Right renal pelvis (tissue), 4 donors: ENCODE data around the gene CENPX. TPM values are rescaled to one million over a fixed set of nuclear protein-coding genes. Genes with fewer than 3 reads are reported as not detected.
A peak's percentile ranks its signal among the peaks of the same experiment; 100 is the strongest.

Experiments used
- DNase-seq, 4 donors: peaks; one replicate each; pipeline ENCODE4 v3.0.0-alpha.2; 2013; ENCODE audit warnings: low read depth in 4 of 4, low spot score in 3 of 4, missing footprints in 1 of 4
- polyA plus RNA-seq, 4 donors: library from polyadenylated mRNA; unstranded; fragments of 120-200 nt; gene quantifications; one replicate each; pipeline ENCODE4 v1.2.1, GENCODE V29; 2013; ENCODE audit not compliant: insufficient read length in 4 of 4

CENPX gene
- polyA plus RNA-seq, 4 donors: 37.9 to 49.6 (median 41.8) TPM

- no peak for DNase-seq
Observed at GRCh38 chr17:82028246-82028645, 5.6 kb upstream of the CENPX start.

GRCh38 chr17:82025401-82026107, 2.9 kb upstream of the CENPX start:
- DNase-seq: no peak

DNA sequence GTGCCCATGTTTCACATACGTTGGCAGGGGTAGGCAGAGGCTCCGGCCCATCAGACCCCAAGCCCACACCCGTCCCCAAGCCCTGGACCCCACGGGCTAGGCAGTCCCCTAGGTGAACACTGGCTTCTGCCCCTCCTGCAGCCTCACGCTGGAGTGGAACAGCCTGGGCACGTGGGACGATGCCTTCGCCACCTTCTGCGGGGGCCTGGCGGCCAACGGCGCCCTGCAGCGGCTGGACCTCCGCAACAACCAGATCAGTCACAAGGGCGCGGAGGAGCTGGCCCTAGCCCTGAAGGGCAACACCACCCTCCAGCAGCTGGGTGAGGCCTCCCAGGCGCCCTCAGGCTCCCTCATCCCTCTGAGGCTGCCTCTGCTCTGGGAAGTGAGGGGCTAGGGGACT, 2.2 kb upstream of the CENPX start:
- DNase-seq: no peak

DNA sequence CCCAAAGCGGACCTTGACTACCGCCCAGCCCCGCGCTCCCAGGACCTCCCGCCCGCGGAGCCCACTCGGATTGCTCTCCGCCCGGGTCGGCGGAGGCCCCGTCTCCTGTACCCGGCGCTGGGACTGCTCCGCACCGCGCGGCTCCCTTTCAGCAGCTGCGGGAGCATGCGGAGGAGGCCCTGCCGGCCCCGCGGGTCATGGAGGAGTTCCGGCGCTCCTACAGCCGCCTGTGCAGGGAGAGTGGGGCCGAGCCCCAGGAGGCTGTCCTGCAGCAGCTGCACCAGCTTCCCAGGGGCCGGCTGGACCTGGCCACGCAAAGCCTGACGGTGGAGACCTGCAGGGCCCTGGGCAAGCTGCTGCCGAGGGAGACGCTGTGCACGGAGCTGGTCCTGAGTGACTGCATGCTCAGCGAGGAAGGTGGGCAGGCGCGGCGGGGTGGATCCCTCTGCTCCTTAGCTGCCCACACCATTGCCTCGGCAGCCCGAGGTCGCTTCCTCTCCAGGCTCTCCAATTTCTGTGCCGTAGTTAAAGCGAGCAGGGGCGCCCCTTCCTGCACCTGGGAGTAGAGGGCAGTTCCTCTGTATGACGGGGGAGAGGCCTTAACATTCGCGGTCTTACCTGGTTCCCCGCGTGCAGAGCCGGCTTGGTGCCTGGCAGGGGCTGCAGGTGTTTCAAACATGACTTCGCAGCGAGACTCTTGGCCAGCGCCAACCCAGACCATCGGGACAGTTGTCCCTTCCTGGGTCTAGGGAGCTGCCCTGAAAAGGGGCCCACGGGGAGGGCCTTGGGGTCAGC, 966 bp upstream of the CENPX start:
- DNase-seq: no peak

DNA sequence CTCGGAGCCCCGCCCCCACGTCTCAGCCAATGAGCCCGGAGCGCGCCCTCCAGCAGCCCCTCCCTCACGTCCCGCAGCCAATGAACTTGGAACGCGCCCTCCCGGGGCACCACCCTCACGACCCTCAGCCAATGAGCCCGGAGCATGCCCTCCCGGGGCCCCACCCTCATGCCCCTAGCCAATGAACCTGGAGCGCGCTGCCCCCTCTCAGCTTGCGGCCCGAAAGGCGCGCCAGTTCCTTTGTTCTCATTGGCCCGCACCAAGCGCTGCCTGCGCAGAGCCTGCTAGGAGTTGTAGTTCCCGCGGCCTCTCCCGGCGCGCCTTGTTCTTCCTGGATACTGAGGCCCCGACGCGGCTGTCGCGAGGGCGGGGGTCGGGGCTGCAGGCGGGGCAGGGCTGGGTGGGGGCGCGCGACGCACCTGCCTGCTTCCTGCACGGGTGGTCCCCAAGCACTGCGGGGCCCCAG, 336 bp upstream of the CENPX start, which contains the start of gene LRRC45:
Gene LRRC45 (plus strand): TSS at position 325 of the 466 bp plus-strand sequence. CDS start 339 bp downstream, outside the sequence.
- DNase-seq: peak; percentile 93 to 98 (median 98)

DNA sequence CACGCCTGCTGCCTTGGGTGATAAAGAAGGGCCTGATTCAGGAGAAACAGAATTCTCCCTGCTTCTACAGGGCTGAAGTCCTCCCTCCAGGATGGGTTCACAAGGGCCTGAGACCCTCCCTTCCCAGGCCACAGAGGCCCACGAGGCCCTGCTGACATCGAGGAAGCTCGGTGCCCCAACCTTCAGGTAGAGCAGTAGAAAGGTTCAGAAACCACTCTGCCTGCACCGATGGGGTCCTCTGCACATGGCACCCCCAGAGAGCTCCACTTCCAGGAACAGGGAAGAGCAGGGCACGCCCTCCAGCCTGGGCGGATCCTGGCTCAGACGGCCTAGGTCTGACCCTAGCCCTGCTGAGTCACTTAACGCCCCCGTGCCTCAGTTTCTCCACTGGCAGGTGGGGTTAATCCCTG, 773 bp downstream of the CENPX start:
- DNase-seq: no peak

DNA sequence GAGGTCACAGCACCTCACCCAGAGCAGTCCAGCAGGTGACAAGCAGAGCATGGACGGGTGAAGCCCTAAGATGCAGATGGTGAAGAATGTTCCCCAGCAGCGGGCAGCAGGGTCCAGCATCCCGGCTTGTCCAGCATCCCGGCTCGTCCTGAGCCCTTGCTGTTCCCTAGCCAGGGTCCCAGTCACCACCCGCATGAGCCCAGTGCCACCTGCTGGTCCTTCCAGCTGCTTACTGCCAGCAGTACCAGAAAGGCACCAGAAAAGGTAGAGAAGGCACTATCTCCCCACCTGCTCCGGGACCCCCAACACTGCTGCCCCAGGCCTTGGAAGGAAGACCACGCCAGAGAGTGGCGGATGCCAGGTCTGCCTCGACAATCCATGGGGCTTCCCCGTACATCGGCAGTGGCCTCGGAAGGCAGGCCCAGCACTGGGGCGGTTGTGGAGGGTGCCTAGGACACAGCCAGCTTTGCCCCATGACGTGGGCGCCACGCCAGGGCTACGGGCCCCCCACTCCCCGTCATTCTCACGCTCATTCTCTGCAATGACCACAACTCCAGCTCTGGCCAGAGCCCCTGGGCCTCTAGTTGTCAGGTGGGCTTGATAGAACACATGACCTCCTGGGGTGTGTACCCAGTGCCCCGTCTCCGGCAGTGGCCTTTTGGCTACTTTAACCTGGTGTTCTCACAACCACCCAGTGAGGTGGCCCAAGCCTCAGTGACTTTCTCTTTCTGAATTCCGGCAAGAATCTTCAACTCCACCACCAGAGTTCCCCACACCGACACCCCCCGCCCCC, 1.4 kb downstream of the CENPX start:
- DNase-seq: no peak

GRCh38 chr17:82020572-82021106, 2.0 kb downstream of the CENPX start:
- no peak for DNase-seq

GRCh38 chr17:82019690-82020571, 2.7 kb downstream of the CENPX start:
- no peak for DNase-seq

GRCh38 chr17:82018989-82019689, 3.5 kb downstream of the CENPX start:
- no peak for DNase-seq

GRCh38 chr17:82018152-82018988, 4.3 kb downstream of the CENPX start:
- DNase-seq: no peak

- DNase-seq: no peak
Observed at GRCh38 chr17:82017612-82018151, 5.0 kb downstream of the CENPX start.

DNA sequence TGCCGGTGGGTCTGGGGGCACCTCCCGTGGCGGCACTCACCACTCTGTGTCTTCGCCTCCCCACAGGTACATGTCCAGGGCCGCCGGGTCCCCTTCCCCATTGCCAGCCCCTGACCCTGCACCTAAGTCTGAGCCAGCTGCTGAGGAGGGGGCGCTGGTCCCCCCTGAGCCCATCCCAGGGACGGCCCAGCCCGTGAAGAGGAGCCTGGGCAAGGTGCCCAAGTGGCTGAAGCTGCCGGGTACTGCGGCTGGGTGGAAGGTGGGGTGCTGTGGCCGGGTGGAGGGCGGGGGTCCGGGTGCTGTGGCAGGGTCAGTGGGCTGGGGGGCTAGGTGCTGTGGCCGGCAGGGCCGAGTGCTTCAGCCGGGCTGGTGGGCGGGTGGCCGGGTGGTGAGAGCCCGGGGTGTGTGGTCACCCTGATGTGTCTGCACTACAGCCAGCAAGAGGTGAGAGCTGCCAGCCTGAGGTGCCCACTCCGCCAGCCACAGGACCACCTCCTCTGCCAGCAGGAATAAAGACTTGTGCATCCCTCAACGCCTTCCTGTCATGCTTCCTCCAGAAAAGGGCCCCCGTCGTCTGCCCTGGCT, 5.7 kb downstream of the CENPX start:
- DNase-seq: no peak

GRCh38 chr17:82016061-82016874, 6.4 kb downstream of the CENPX start:
- DNase-seq: no peak

DNA sequence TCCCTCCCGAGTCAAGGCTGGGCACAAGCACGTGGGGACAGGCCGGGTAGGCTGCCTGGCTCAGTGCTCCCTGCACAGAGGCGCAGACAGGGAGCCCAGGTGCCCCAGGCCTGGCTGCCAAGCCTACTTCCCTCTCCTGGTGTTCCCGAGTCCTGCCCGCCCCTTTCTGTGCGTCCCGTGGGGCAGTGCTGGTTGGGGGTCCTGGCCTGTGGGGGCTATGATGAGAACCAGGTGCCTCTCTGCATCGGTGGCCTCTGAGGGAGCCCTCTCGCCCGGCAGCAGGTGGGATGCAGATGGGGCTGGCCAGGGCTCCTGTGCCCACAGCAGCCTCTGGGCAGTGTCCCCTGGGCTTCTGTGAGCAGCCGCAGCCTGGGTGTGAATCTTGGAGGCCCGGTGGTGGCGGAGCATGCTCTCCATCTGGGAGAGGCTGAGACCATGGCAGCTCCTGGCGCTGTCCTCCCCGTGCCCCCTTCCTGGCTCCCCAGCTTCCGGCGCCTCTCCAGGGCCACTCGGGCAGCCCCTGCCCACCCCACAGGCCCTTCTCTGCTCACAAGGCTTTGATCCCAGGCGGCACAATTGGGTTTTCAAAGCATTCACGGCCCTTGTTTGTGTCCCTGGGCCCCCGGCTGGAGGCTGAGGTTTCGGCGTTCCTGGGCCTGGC, 7.2 kb downstream of the CENPX start:
- DNase-seq: no peak

DNA sequence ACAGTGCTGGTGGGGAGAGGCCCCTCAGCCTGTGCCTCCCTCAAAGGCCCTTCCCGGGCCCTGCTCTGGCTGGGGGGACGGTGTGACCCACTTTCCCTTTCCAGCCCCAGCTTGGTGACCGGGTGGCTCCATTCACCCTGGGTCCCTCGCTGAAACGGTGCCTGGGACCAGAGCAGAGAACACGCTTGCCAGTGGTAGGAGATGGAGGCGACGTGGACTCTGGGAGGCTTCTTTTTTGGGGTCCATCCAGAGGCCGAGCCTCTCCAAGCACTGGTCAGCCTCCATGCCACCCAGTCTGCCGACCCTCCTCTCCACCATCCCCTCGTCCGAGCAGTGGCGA, 7.7 kb downstream of the CENPX start:
- DNase-seq: no peak
